ENCODE data around the gene LNX1.

DNA sequence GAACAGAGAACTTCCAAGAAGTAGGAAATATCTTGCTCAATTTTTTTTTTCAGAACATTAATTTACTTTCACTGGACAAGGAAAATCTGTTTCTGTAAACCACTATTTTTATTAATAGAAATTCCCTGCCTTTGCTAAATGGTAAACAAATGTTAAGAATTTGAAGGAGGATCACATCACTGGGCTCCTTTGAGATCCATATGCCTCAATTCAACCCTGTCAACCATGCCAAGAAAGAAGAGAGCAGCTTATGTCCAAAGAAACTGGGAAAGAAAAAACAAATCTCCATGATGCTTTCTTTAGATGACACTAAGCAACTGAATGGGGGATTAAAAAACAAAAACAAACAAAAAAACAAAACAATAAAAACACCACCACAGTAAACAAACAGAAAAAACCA is 47.7 kb downstream of the LNX1 start:
- no peak for TF ChIP-seq ZNF317 (CRISPR knock-in tag; IDR thresholded peaks at IDR 0.05)
- TF ChIP-seq, protein P1, sequence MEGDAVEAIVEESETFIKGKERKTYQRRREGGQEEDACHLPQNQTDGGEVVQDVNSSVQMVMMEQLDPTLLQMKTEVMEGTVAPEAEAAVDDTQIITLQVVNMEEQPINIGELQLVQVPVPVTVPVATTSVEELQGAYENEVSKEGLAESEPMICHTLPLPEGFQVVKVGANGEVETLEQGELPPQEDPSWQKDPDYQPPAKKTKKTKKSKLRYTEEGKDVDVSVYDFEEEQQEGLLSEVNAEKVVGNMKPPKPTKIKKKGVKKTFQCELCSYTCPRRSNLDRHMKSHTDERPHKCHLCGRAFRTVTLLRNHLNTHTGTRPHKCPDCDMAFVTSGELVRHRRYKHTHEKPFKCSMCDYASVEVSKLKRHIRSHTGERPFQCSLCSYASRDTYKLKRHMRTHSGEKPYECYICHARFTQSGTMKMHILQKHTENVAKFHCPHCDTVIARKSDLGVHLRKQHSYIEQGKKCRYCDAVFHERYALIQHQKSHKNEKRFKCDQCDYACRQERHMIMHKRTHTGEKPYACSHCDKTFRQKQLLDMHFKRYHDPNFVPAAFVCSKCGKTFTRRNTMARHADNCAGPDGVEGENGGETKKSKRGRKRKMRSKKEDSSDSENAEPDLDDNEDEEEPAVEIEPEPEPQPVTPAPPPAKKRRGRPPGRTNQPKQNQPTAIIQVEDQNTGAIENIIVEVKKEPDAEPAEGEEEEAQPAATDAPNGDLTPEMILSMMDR (CRISPR knock-in tag; IDR thresholded peaks at IDR 0.05), result no peak
- TF ChIP-seq, protein P2, sequence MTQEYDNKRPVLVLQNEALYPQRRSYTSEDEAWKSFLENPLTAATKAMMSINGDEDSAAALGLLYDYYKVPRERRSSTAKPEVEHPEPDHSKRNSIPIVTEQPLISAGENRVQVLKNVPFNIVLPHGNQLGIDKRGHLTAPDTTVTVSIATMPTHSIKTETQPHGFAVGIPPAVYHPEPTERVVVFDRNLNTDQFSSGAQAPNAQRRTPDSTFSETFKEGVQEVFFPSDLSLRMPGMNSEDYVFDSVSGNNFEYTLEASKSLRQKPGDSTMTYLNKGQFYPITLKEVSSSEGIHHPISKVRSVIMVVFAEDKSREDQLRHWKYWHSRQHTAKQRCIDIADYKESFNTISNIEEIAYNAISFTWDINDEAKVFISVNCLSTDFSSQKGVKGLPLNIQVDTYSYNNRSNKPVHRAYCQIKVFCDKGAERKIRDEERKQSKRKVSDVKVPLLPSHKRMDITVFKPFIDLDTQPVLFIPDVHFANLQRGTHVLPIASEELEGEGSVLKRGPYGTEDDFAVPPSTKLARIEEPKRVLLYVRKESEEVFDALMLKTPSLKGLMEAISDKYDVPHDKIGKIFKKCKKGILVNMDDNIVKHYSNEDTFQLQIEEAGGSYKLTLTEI (CRISPR knock-in tag; conservative IDR thresholded peaks at IDR 0.05), result no peak
- no peak for TF ChIP-seq ZNF772 (CRISPR knock-in tag; IDR thresholded peaks at IDR 0.05)
- TF ChIP-seq, protein P3, sequence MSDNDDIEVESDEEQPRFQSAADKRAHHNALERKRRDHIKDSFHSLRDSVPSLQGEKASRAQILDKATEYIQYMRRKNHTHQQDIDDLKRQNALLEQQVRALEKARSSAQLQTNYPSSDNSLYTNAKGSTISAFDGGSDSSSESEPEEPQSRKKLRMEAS (IDR thresholded peaks at IDR 0.05), result no peak
- TF ChIP-seq SRSF1 (optimal IDR thresholded peaks at IDR 0.05; ENCODE audit: low read depth, low read length), result no peak
- TF ChIP-seq POLR2A (IDR thresholded peaks at IDR 0.05; ENCODE audit: insufficient read depth in 1 of 2, low read depth in 2 of 2, low read length in 2 of 2), result no peak
- no peak for TF ChIP-seq ZFX (CRISPR knock-in tag; IDR thresholded peaks at IDR 0.05; ENCODE audit: low read depth)
- TF ChIP-seq FIP1L1 (IDR thresholded peaks at IDR 0.05; ENCODE audit: borderline replicate concordance, insufficient read depth, low read depth, low read length), result no peak
- no peak for TF ChIP-seq NFRKB (IDR thresholded peaks at IDR 0.05)
- TF ChIP-seq SIN3A (IDR thresholded peaks at IDR 0.05; ENCODE audit: borderline replicate concordance, low read depth, low read length), result no peak

All from HepG2 (cell line).